Stimulated activated CD8-positive, alpha-beta memory T cell treated with anti-CD3 and anti-CD28 coated beads, Interleukin-15, amount 100 ng/mL, for 4 hours (primary cell): ENCODE data around the gene XXYLT1.
"Not testable (repeated sequence)": the region's sequence is repeated elsewhere in the genome, so short reads cannot be mapped to it uniquely, and the experiment has no call there.

ENCODE experiments used
- DNase-seq, 2 donors: peaks; one replicate each; pipeline ENCODE4 v3.0.0-alpha.2; 2020; ENCODE audit warnings: low read depth in 2 of 2

XXYLT1 gene

DNA sequence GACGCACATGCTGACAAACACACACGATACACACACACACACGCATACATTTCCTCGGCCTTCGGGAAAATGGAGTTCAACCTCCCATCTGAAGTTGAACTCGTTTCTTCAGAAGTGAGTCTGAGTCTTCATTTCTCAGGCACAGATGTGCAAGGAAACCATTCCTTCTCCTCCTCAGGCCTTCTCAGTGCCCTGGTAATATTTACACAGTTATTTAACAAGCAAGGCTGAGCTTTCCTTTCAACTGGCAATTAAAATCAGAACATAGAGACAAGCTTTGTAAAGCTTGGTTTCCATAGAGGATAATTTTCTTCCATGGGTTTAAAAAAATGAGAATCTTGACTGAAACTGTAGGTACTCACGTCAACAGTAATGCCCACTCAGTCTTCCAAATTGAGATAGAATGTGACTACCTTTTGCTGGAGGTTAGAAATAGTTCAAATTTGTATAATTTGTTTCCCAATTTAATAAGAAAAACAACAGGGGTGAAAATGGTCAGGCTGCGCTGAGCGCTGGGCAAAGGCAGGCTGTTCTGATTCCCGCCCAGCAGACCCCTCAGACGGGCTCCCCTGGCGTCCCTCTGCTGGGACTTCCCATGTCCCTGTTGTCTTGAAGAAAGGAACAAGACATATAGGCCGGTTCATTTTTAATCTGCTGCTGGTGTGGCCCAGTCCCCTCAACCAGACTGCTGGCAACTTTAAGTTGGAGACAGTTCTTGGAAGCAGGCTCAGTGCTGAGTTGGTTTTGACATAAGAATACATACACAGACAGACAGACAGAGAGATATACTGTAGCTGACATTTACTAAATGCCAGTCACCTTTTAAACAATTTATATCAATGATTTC, 174.3 kb downstream of the XXYLT1 start:
- no peak for DNase-seq

GRCh38 chr3:195096053-195096452, 174.9 kb downstream of the XXYLT1 start:
- no peak for DNase-seq

DNA sequence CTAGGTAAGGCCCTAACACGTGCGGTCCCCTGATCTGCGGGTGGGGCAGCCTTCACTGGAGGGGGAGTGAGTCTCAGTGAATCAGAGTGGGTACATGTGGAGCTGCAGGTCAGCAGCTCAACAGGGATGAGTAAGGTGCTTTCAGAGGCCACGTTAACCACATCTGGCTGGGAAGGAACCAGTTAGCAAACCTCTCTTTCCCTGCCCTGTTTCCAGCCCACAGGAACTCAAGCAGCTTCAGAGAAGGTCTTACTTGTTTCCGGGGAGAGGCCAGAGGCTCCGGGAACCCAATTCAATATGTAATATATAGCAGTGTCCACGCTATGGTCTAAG, 175.3 kb downstream of the XXYLT1 start:
- DNase-seq: no peak

DNA sequence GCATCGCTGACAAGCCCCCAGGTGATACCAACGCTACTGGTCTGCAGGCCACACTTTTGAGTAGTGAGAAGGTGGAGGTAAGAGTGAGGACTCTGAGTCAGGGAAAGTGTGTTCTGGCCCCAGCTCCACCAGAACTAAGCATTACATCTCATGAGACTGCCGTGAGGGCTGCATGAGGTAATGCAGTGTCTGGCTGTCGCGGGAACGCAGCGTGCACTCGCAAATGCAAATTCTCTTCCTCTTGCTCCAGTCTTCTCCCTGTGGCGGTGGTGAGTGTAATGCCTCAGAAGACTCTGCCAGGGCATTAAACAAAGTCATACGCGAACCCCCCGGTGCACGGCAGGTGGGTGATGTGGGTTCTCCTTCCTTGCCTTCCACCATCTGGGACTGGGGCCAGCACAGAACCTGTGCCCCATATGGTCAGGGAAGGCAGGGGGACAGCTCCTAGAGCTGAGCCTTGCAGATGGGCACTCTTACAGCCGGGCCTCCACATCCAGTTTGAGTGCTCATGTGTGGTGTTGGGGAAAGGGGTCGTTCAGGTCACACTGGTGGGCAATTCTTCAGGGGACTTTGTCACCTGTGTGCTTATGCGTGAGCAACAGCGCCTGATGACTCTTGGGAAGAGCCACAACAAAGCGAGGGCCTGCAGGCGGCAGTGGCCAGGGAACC, 175.8 kb downstream of the XXYLT1 start:
- no peak for DNase-seq

- no peak for DNase-seq
Measured at GRCh38 chr3:195094191-195094921, 176.6 kb downstream of the XXYLT1 start.

GRCh38 chr3:195093731-195094130, 177.2 kb downstream of the XXYLT1 start:
- no peak for DNase-seq

- not testable (repeated sequence) for DNase-seq
Measured at GRCh38 chr3:195087840-195088601, 182.9 kb downstream of the XXYLT1 start.

DNA sequence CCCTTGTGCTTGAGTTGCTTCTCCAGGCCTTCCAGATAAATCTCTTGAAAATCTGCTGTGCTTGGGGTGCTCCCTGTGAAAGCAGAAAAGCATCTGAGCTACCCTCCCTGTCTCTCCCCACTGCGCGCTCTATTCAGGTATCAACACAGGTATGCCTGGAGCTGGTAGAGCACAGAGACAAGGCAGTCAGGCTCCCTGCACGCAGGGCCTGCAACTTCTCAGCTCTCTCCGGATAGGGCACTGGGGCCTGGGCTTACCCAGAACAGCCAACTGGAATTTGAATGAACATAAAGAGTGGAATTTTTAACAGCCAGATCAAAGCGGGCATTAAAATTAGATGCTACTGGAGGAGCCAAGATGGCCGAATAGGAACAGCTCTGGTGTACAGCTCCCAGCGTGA, 183.6 kb downstream of the XXYLT1 start:
- no peak for DNase-seq

- DNase-seq: no peak
Measured at GRCh38 chr3:195086885-195087284, 184.1 kb downstream of the XXYLT1 start.

GRCh38 chr3:195086341-195086740, 184.6 kb downstream of the XXYLT1 start:
- DNase-seq: no peak

GRCh38 chr3:195085356-195086130, 185.4 kb downstream of the XXYLT1 start:
- no peak for DNase-seq

DNA sequence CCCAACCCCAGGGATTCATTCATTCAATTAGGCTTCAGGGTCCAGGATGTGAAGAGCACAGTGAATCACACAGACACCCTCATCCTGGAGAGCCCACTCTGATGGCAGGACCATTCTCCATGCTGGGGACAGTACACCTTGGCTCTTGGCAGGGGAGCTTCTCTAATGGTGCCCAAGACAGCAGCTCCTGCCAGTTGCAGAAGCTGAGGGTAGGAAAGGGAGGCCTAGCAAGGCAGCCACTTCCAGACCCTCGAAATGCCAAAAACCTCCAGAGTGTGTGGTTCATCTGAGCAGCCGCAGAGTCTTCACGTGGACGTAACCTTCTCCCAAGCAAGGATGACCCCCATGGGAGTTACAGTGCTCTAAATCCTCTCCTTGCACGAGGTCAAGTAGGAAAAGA, 186.2 kb downstream of the XXYLT1 start:
- DNase-seq: no peak

- DNase-seq: no peak
Measured at GRCh38 chr3:195083659-195084058, 187.3 kb downstream of the XXYLT1 start.

GRCh38 chr3:195082811-195083210, 188.1 kb downstream of the XXYLT1 start:
- DNase-seq: no peak

- DNase-seq: no peak
Measured at GRCh38 chr3:195081242-195081963, 189.6 kb downstream of the XXYLT1 start.

- DNase-seq: no peak
Measured at GRCh38 chr3:195080571-195081151, 190.3 kb downstream of the XXYLT1 start.

GRCh38 chr3:195080125-195080524, 190.8 kb downstream of the XXYLT1 start:
- DNase-seq: no peak

- no peak for DNase-seq
Measured at GRCh38 chr3:195079636-195080035, 191.3 kb downstream of the XXYLT1 start.

DNA sequence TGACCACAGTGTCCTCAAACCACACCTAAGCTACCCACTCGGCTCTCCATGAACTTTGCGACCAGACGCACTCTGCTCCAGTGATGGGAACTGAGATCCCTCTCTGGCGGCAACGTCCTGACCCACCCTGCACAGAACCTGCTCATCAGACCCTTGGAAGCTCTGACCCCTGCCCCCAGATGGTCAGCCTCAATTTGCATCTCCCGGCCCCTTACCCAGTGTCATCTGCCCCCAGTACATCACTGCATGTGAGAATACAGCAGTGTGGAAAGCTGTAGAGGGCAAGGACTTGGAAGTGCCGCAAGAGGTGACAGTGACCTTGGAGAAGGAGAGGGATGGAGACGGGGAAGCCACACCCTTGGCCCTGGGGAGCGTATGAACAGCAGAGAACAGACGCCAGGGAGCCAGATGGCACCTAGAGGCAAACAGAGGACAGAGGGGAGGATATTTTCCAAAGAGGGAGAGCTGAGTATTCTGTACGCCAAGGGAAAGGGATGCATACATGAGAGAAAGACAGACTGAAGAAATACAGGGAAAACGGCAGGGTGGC, 192.0 kb downstream of the XXYLT1 start:
- no peak for DNase-seq
